ENCODE results near the gene DAZAP1.
"Not testable (repeated sequence)": the region's sequence is repeated elsewhere in the genome, so short reads cannot be mapped to it uniquely, and the experiment has no call there.

The DAZAP1 gene

GRCh38 chr19:1471010-1471514 lies 63.7 kb downstream of the DAZAP1 start:
- Histone ChIP-seq H3K9me3 (ENCODE audit: low read length) (no peaks in the 10 kb centered on the region), H3K4me1 (ENCODE audit: insufficient read depth, low read length) (peaks cover 18% of the 10 kb centered on the region), H3K27ac (ENCODE audit: low read depth, low read length) (no peak overlapping the region), H3K9ac (ENCODE audit: low read length) (no peak overlapping the region), H3K36me3 (ENCODE audit: insufficient read depth, low read length) (peaks cover 3% of the 10 kb centered on the region), H3K27me3 (ENCODE audit: control insufficient read depth in 1 of 2, insufficient read depth in 2 of 2, low read length in 2 of 2) (peaks cover 28 to 77% of the 10 kb centered on the region in 2 donors), H3K4me3 (ENCODE audit: low read depth in 1 of 2, low read length in 2 of 2) (peak overlapping the region in 1 of 2 donors; percentile 6)

DNA sequence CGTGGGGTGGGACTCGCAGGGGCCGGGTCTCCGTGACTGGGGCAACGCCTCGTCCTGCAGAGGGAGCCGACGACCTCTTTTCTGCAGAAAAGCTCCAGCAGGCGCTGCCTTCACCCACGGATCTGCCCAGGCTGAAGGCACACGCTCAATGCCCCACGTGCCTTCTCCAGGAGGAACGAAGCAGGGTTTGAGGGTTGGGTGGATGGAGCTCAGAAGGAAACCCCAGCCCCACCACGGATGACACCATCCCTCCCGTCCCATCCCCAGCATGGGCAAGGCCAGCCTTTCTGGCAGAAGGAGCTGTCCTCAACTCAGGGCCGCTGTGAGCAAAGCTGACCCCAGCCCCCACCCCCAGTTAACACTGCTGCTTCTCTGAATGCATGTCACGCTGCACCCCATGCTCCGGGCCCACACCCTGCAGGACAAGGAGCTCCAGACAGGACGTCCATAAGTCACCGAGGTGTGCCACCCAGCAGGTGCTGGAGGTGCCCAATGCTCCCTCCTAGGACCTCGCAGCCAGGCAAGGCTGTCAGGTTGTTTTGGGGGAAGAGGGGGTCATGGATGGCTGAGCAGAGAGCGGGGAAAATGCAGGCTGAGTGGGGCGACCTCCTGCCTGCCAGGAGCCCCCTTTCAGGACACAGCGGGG lies 64.3 kb downstream of the DAZAP1 start:
- peaks cover 5% of the 10 kb centered on the region for H3K36me3 ChIP-seq (ENCODE audit: insufficient read depth, low read length)
- H3K27me3 ChIP-seq (ENCODE audit: control insufficient read depth in 1 of 2, insufficient read depth in 2 of 2, low read length in 2 of 2) = peaks cover 28 to 71% of the 10 kb centered on the region in 2 donors
- H3K9me3 ChIP-seq (ENCODE audit: low read length) = no peaks in the 10 kb centered on the region
- no peak overlapping the region for H3K27ac ChIP-seq (ENCODE audit: low read depth, low read length)
- no peak overlapping the region for H3K4me3 ChIP-seq (ENCODE audit: low read depth in 1 of 2, low read length in 2 of 2)
- peaks cover 18% of the 10 kb centered on the region for H3K4me1 ChIP-seq (ENCODE audit: insufficient read depth, low read length)
- no peak overlapping the region for H3K9ac ChIP-seq (ENCODE audit: low read length)

- Histone ChIP-seq H3K9me3 (ENCODE audit: low read length) (no peaks in the 10 kb centered on the region), H3K4me1 (ENCODE audit: insufficient read depth, low read length) (peaks cover 18% of the 10 kb centered on the region), H3K27ac (ENCODE audit: low read depth, low read length) (no peak overlapping the region), H3K36me3 (ENCODE audit: insufficient read depth, low read length) (peaks cover 5% of the 10 kb centered on the region), H3K27me3 (ENCODE audit: control insufficient read depth in 1 of 2, insufficient read depth in 2 of 2, low read length in 2 of 2) (peaks cover 28 to 63% of the 10 kb centered on the region in 2 donors), H3K9ac (ENCODE audit: low read length) (no peak overlapping the region), H3K4me3 (ENCODE audit: low read depth in 1 of 2, low read length in 2 of 2) (no peak overlapping the region)
Observed at GRCh38 chr19:1472231-1473084, 65.1 kb downstream of the DAZAP1 start.

- no peak overlapping the region for H3K4me3 ChIP-seq (ENCODE audit: low read depth in 1 of 2, low read length in 2 of 2)
- no peak overlapping the region for H3K9ac ChIP-seq (ENCODE audit: low read length)
- H3K4me1 ChIP-seq (ENCODE audit: insufficient read depth, low read length) = peaks cover 22% of the 10 kb centered on the region
- peaks cover 5% of the 10 kb centered on the region for H3K36me3 ChIP-seq (ENCODE audit: insufficient read depth, low read length)
- peaks cover 28 to 55% of the 10 kb centered on the region in 2 donors for H3K27me3 ChIP-seq (ENCODE audit: control insufficient read depth in 1 of 2, insufficient read depth in 2 of 2, low read length in 2 of 2)
- H3K9me3 ChIP-seq (ENCODE audit: low read length) = no peaks in the 10 kb centered on the region
- no peak overlapping the region for H3K27ac ChIP-seq (ENCODE audit: low read depth, low read length)
Observed at GRCh38 chr19:1473085-1473851, 65.9 kb downstream of the DAZAP1 start.

DNA sequence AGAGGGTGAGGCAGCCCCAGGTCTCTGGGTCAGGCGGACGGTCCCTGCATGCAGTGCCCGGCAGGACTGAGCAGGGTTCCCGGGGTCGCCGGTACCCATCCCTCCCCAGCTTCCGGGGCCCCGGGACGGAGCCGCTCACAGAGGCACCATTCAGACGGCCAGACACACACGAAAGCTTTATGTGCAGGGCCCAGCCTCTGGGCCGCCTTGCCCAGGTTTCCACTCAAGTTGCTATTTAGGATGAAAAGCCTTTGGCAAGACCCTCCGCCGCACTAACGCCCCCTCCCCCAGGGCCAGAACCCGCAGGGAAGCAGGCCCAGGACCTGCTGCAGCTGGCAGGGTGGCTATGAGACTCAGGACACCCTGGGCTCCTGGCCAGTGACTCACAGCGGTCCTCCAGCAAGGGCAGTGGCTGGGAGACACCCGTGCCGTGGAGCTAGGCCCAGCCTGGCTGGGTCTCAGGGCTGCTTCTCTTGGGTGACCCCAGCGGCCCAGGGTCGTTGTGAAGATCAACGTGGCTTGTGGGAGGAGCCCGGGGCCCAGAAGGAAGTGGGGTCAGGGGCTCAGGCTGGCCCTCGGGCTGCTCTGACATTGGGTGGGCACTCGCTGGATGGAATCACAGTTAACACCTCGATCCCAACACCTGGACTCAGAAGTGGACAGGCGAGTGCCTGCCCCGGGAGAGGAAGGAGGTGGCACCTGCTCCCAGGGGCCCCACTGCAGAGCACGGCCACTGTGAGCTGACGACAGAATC lies 66.8 kb downstream of the DAZAP1 start:
- H3K9me3 ChIP-seq (ENCODE audit: low read length) = no peaks in the 10 kb centered on the region
- H3K27ac ChIP-seq (ENCODE audit: low read depth, low read length) = no peak overlapping the region
- peaks cover 28 to 49% of the 10 kb centered on the region in 2 donors for H3K27me3 ChIP-seq (ENCODE audit: control insufficient read depth in 1 of 2, insufficient read depth in 2 of 2, low read length in 2 of 2)
- peaks cover 24% of the 10 kb centered on the region for H3K4me1 ChIP-seq (ENCODE audit: insufficient read depth, low read length)
- no peak overlapping the region for H3K4me3 ChIP-seq (ENCODE audit: low read depth in 1 of 2, low read length in 2 of 2)
- H3K36me3 ChIP-seq (ENCODE audit: insufficient read depth, low read length) = peaks cover 5% of the 10 kb centered on the region
- no peak overlapping the region for H3K9ac ChIP-seq (ENCODE audit: low read length)

GRCh38 chr19:1474765-1475351 lies 67.5 kb downstream of the DAZAP1 start:
- H3K27me3 ChIP-seq (ENCODE audit: control insufficient read depth in 1 of 2, insufficient read depth in 2 of 2, low read length in 2 of 2) = peaks cover 28 to 45% of the 10 kb centered on the region in 2 donors
- H3K36me3 ChIP-seq (ENCODE audit: insufficient read depth, low read length) = peaks cover 5% of the 10 kb centered on the region
- no peak overlapping the region for H3K9ac ChIP-seq (ENCODE audit: low read length)
- H3K9me3 ChIP-seq (ENCODE audit: low read length) = no peaks in the 10 kb centered on the region
- no peak overlapping the region for H3K4me3 ChIP-seq (ENCODE audit: low read depth in 1 of 2, low read length in 2 of 2)
- H3K4me1 ChIP-seq (ENCODE audit: insufficient read depth, low read length) = peaks cover 24% of the 10 kb centered on the region
- H3K27ac ChIP-seq (ENCODE audit: low read depth, low read length) = no peak overlapping the region

DNA sequence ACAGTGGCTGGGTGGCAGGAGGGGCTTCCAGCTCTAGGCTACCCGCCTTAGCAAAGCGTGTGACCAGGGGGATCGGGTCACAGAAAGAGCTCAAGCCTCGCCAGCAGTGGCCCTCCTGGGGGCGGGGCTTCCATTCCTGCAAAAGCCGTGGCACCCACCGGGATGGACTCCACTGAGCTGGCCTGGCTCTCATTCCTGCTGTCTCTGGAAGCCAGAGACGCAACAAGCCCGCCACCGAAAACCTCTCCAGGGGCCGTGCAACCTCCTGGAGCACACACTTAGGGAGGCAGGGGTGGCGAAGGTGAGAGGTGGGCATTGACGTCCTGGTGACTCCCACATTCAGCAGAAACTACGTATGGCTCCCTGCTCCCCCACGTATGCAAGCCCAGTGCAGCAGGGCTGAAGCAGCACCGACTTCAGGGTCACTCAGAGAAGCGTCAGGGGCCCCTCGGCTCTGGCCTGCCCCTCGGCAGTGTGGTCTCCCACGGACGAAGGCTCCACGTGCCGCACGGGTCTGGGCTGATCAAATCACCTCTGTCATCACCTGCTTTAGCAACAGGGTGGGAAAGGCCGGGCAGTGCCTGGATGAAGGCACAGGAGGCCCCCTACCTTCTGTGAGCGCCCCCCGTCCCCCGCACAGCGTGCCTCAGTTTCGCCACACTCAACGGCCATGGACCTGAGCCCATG lies 68.5 kb downstream of the DAZAP1 start:
- Histone ChIP-seq H3K4me1 (ENCODE audit: insufficient read depth, low read length) (peaks cover 17% of the 10 kb centered on the region), H3K27me3 (ENCODE audit: control insufficient read depth in 1 of 2, insufficient read depth in 2 of 2, low read length in 2 of 2) (peaks cover 27 to 35% of the 10 kb centered on the region in 2 donors), H3K27ac (ENCODE audit: low read depth, low read length) (no peak overlapping the region)

DNA sequence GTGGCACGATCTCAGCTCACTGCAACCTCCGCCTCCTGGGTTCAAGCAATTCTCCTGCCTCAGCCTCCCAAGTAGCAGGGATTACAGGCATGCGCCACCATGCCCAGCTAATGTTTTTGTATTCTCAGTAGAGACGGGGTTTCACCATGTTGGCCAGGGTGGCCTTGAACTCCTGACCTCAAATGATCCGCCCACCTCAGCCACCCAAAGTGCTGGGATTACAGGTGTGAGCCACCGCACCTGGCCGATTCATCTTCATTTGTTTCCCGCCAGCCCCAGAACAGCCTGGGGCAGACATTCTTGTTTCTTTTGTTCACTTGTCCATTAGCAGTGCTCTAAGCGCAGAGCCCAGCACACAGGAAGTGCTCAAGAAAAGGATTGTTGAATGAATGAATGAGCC lies 69.7 kb downstream of the DAZAP1 start:
- H3K4me1 ChIP-seq (ENCODE audit: insufficient read depth, low read length); H3K36me3 ChIP-seq (ENCODE audit: insufficient read depth, low read length); H3K27ac ChIP-seq (ENCODE audit: low read depth, low read length); H3K4me3 ChIP-seq (ENCODE audit: low read depth in 1 of 2, low read length in 2 of 2); H3K9ac ChIP-seq (ENCODE audit: low read length); H3K9me3 ChIP-seq (ENCODE audit: low read length): not testable (repeated sequence)
- H3K27me3 ChIP-seq (ENCODE audit: control insufficient read depth in 1 of 2, insufficient read depth in 2 of 2, low read length in 2 of 2) = peaks cover 16 to 23% of the 10 kb centered on the region in 2 donors

More for the DNA sequence above, 68.5 kb downstream of the DAZAP1 start:
- Histone ChIP-seq H3K9ac (ENCODE audit: low read length) (no peak overlapping the region), H3K4me3 (ENCODE audit: low read depth in 1 of 2, low read length in 2 of 2) (no peak overlapping the region), H3K9me3 (ENCODE audit: low read length) (no peaks in the 10 kb centered on the region), H3K36me3 (ENCODE audit: insufficient read depth, low read length) (peaks cover 5% of the 10 kb centered on the region)

GRCh38 chr19:1478934-1479707 lies 71.7 kb downstream of the DAZAP1 start, which contains the start of gene C19orf25:
C19orf25 (minus strand) TSS chr19:1479215; CDS start chr19:1478903, 312 bp downstream.
- Histone ChIP-seq H3K9ac (ENCODE audit: low read length) (peak within 1 kb of the TSS; percentile 21), H3K9me3 (ENCODE audit: low read length) (no peaks in the 10 kb centered on the region), H3K4me1 (ENCODE audit: insufficient read depth, low read length) (peaks cover 5% of the 10 kb centered on the region), H3K36me3 (ENCODE audit: insufficient read depth, low read length) (peaks cover 5% of the 10 kb centered on the region), H3K4me3 (ENCODE audit: low read depth in 1 of 2, low read length in 2 of 2) (peak within 1 kb of the TSS; percentile 60 to 66), H3K27me3 (ENCODE audit: control insufficient read depth in 1 of 2, insufficient read depth in 2 of 2, low read length in 2 of 2) (peaks cover 0 to 3% of the 10 kb centered on the region in 2 donors), H3K27ac (ENCODE audit: low read depth, low read length) (peak within 1 kb of the TSS; percentile 73)

All from muscle layer of colon (tissue), 2 donors.